Ecto neural progenitor cell (in vitro differentiated cells): ENCODE data around the gene ACSS1.

Experiments used
- DNase-seq: peaks from one replicate; pipeline ENCODE4 v3.0.0-alpha.2; 2018; ENCODE audit warnings: low spot score

ACSS1 gene

DNA sequence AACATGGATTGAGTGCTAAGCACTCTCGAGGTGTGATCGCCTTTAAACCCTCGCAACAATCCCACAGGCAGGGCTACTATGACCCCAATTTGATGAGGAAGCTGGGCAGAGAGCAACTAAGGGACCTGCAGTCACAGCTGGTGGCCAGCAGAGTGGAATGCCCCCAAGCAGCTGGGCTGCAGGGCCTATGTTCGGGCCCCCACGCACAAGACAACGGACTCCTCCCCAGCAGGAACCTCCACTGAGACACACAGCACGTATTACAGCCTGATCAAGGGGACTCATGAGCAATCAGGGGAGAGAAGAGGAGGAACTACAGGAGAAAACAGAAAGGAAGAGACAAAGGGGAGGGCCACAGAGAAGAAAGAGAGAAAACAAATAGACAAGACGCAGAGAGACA lies 87.2 kb downstream of the ACSS1 start:
- peak; percentile 35 for DNase-seq

DNA sequence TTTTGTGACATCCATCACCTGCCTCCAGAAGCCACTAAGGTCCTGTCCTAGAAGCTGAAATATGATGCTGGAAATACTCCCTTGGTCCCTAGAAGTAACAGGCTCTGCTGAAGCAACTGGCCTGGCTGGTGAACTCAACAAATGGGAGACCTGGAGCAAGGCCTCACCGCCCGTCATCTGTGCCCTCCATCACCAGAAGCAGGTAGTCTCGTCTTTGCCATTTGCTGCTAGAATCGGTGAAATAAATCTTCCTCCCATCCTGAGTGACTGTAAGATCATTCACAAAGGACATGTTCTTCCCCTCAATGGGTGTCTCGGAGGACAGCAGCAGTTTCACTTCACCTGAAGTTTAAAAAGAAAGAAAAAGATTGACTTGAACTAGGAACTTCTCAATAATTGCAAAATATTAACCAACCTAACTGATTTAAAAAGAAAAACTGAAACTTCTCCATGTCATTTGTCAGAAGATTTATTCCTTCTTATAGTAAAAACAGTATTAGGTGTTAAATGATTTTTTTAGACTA lies 87.8 kb downstream of the ACSS1 start:
- DNase-seq, result peak; percentile 13

DNA sequence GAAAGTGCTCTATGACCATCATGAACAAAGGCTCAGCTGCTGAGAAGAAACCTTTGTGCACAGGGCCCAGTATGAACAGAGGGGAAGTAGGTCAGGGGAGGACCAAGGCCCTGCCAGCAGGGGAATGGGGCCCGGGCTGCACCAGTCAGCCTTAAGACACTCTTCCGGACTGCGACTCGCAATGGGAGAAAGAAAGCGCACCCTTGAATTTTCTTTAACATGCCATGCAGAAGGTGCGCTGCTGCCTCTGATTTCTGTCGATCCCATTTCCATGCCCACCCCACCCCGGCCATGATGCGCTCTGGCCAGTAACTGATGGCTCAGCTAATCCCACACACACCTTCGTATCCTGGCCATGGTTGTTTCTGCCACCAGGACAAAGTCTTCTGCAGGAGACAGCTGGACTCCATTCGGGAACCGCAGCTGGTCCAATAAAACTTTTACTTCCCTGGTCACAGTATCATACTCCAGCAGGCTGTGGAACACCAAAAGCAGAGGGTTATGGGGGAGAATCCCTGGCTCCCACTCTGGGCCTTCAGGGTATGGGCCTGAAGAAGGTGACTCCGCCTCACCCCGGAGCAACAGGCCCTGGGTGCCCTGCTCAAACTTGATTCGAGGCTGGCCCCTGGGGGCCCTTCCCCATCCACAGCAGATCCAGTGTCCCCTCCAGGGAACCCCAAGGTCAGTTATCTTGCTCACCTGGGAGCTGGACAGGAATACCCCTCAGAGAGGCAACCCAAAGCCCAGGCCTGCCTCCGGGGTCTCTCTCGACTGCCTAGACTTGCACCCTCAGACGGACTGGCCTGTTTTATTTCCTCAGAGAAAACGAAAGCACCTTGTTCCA lies 88.5 kb downstream of the ACSS1 start:
- peak; percentile 17 for DNase-seq

GRCh38 chr20:24968278-24968800 lies 89.6 kb downstream of the ACSS1 start:
- no peak for DNase-seq

DNA sequence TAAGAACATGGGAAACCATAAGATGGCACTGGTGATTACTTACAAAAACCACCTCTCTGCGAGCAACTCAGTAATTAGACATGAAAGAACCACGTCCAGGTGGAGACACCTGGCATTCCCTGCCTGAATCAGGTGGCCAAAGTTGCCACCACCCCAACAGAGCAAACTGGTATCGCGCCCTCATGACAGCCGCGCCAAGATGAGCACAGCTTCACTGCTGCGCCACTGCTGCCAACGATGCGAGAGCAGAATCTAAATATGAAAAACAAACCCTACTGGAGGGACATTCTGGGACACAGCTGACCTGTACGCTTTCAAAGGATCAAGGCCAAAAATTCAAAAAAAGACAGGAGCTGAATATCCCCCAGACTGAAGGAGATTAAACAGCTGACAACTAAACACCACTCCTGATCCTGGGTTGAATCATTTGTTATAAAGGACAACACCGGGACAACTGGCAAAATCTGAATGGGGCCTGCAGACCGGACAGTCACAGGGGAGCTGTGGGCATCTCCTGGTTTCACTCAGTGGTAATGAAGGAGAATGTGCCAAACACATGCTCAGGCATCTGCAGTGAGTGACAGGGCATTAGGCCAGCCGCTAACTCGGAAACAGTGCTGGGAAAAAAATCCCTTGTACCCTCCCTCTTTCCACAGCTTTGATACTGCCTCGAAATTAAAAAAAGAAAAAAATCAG lies 91.5 kb downstream of the ACSS1 start:
- no peak for DNase-seq

- no peak for DNase-seq
Measured at GRCh38 chr20:24965065-24965919, 92.6 kb downstream of the ACSS1 start.

GRCh38 chr20:24964506-24964840 lies 93.5 kb downstream of the ACSS1 start:
- no peak for DNase-seq

DNA sequence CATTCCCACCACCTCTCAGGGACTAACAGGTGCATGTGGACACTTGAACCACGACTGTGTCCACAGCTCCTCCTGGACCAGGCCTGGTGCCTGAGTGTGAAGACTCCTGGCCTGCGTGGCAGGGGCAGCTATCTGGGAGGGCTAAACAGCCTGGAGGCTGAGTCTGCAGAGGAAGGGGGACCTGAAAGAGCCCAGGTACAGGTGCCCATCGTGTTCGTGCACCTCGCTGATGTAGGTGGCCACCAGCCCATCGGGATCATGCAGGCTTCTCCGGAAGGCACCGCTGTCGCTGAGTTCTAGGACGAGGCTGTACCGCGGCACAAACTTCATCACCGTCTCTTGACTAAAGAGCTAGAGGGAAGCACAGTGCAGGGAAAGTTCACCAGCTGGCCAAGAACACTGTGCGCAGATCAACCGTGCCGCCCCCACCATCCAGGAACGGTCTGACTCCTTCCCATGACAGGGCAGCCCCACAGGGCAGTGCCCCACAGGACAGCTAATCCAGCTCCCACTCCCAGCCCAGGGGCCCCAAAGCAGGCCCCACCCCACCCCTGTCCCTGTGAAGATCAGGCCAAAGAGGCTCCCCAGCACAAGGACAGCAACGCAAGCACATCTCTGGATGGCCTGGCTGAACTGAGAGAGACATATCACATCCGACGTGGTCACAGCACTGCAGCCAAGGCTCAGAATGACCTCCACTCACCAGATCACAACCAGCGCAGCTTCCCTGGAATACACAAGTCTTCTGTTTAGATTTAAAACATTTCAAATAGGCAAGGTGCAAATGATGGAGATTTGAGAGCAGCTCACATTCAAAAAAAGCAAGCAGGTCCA lies 94.0 kb downstream of the ACSS1 start:
- no peak for DNase-seq

DNA sequence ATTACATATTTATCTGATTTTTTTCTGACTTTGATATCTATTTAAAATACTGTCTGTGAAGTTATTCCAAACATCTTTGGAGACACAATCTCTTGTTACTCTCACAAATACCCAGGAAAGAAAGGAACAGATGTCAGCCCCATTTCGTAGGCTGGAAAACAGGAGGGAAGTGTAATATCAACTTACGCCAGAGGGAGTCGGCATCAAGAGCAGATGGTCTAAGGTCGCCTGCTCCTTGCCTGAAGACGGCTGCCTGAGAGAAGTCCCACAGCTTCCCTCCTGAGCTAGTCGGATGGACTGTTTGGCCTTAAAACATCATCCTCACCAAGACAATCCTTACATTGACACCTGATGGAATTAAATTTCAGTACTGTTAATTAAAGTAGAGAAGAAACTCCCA lies 95.4 kb downstream of the ACSS1 start:
- peak; percentile 19 for DNase-seq

GRCh38 chr20:24962182-24962492 lies 95.8 kb downstream of the ACSS1 start:
- peak; percentile 24 for DNase-seq

- DNase-seq, result peak; percentile 20
Measured at GRCh38 chr20:24961384-24962181, 96.4 kb downstream of the ACSS1 start.

GRCh38 chr20:24960861-24961260 lies 97.1 kb downstream of the ACSS1 start:
- DNase-seq, result no peak

DNA sequence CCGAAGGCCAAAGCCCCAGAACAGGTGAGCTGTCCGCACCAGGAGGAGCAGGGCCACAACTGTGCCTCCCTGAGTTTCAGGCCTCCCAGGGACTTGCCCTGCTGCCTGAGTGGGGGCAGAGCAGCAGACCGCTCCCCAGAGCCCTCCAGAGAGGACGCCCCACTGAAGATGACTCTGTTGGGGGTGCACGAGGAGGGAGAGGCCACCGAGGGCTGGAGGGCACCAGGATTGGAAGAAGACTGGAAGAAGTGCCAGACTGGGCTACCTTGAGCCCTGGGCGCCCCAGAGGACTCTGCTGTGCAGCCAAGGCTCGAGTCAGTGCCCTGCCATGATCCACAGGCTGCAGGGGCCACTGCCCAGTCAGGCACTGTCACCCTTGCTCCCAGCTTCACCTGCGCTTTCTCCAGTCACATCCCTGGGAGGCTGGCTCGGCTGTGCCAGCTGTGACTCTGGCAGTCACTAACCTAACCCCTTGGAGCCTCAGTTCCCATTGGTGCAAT lies 97.6 kb downstream of the ACSS1 start:
- peak; percentile 27 for DNase-seq

DNA sequence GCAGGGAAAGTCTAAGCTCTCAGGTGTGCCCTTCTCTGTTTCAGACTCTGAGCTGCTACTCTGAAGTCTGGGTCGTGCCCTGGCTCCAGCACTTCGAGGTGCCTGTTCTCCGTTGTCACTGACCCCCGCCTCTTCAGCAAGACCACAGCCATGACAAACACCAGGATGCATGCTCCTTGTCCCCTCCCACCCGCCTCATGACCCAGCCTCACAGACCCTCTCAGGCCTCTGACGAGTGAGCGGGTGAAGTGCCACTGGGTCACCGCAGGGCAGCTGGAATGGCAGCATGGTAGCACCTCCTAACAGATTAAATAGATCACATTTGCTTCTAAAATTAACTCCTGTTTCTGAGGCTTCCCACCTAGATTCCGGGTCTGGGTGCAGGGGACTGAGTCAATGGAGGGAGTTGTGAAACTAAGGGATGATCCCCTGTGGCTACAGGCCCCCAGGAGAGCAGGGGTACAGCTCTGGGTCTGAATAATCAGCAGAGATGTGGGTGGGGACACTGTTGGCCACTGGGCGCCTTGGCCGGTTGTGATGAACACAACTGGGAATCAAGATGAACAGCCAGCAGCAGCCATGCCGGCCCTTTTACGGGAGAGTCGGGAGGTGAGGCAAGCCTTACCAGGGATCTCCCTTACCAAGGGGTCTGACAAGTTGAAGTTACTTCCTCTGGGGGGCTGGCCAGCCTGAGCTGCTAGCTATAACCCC lies 98.2 kb downstream of the ACSS1 start:
- peak; percentile 30 for DNase-seq

DNA sequence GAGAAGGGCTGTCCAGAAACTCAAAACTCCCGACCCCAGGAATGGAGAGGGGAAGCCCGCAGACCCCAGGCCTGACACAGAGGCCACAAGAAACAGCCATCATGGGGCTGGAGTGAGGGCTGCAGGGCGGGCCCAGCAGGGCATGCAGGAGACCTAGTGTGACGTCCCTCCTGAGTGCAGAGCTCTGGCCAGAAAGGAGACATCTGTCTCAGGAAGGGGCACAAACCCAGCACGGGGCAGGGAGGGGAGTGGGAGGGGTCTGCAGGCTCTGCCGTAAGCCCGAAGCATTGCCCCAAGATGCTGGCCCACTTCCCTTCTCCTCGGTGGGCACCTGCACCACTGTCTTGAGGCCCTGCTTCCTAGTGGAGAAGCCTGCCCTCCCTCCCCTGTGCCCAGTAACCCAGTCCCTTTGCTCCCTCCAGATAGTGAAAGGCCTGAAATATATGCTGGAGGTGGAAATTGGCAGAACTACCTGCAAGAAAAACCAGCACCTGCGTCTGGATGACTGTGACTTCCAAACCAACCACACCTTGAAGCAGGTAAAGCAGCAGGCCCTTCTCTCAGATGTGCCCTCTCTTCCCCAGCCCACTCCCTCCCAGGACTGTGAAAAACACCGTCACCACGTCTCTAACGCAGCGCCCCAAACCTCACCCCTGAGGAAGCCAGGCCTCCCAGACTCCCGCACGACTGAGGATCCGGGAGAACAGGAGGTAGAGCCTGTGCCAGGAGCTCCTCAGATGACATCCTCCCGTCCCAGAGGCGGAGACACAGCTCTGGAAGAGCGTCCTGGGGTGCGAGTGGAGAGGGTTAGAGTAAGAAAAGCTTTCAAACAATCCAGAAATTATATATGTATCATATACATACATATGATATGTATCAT lies 99.2 kb downstream of the ACSS1 start:
- peak; percentile 29 for DNase-seq

DNA sequence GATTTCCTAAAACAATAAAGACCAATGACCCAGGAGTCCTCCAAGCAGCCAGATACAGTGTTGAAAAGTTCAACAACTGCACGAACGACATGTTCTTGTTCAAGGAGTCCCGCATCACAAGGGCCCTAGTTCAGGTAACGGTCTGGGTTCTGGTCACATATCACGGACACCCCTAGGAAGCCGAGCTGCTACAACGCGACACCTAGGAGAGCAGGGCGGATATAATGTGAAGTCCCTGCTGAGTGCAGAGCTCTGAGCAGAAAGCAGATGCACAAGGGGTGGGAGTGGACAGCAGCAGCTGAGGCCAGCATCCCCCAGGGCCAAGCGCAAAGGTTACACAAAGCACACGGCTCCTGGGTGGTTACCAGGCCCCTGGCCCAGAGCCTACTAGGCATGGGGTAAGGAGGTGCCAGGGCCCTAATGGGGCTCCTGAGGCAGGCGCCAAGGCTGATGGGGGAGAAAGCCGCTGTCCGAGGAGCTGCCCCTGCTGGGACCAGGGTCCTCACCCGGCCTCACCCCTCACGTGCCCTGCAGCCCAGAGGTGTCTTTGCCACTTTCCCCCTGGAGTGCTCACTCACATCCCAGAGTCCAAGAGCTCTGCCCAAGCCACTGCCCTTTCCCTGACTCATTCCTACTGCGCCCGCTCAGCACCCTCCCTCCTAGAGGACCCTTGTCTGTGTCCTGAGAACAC lies 100.5 kb downstream of the ACSS1 start:
- peak; percentile 23 for DNase-seq
